SJSA1 (cell line): Measurements from ENCODE around the gene EFCAB8. TPM values are rescaled to one million over a fixed set of nuclear protein-coding genes. Genes with fewer than 3 reads are reported as not detected.
A peak's percentile ranks its signal among the peaks of the same experiment; 100 is the strongest.
"Not testable (repeated sequence)": the region's sequence is repeated elsewhere in the genome, so short reads cannot be mapped to it uniquely, and the experiment has no call there.

Experiments used
- DNase-seq, 2 experiments: peaks; one replicate each; pipeline ENCODE4 v3.0.0-alpha.2; 2015 to 2020; ENCODE audit warnings: low spot score in 2 of 2, low read depth in 1 of 2
- H3K27ac ChIP-seq: fragments of 250-450 bp; sonication (Bioruptor Pico); 2 replicates; pipeline ENCODE4 v1.5.1; 2020; ENCODE audit warnings: mild to moderate bottlenecking, moderate library complexity
- H3K27me3 ChIP-seq: fragments of 250-450 bp; sonication (Bioruptor Pico); replicated peaks from 2 replicates; pipeline ENCODE4 v1.5.1; 2020; ENCODE audit warnings: mild to moderate bottlenecking, moderate library complexity
- H3K36me3 ChIP-seq: fragments of 250-450 bp; sonication (Bioruptor Pico); 2 replicates; pipeline ENCODE4 v1.5.1; 2020; ENCODE audit warnings: mild to moderate bottlenecking
- H3K4me1 ChIP-seq: fragments of 250-450 bp; sonication (Bioruptor Pico); replicated peaks from 2 replicates; pipeline ENCODE4 v1.6.1; 2021; ENCODE audit warnings: mild to moderate bottlenecking
- H3K4me3 ChIP-seq: fragments of 250-450 bp; sonication (Bioruptor Pico); 2 replicates; pipeline ENCODE4 v1.5.1; 2020; ENCODE audit warnings: mild to moderate bottlenecking
- H3K9me3 ChIP-seq: fragments of 250-450 bp; sonication (Bioruptor Pico); replicated peaks from 2 replicates; pipeline ENCODE4 v1.5.1; 2020; ENCODE audit warnings: mild to moderate bottlenecking
- total RNA-seq: library from RNA; depleted of rRNA; stranded (reverse); fragments of >200 nt; shearing (Covaris generic); gene quantifications from 2 replicates; pipeline ENCODE4 v1.2.3, GENCODE V29; 2014

Gene EFCAB8
- total RNA-seq, 1 experiment from 2014 or later = 0.08 TPM

GRCh38 chr20:32902456-32903420 lies 44.0 kb downstream of the EFCAB8 start:
- no peak overlapping the region for H3K4me3 ChIP-seq
- H3K4me1 ChIP-seq = no peaks in the 10 kb centered on the region
- DNase-seq = peak; percentile 41 to 66
- no peak overlapping the region for H3K27ac ChIP-seq
- no peaks in the 10 kb centered on the region for H3K27me3 ChIP-seq
- H3K36me3 ChIP-seq = no peaks in the 10 kb centered on the region
- no peaks in the 10 kb centered on the region for H3K9me3 ChIP-seq

GRCh38 chr20:32903666-32904175 lies 45.0 kb downstream of the EFCAB8 start:
- Histone ChIP-seq H3K27me3 (no peaks in the 10 kb centered on the region), H3K4me1 (no peaks in the 10 kb centered on the region), H3K27ac (no peak overlapping the region), H3K9me3 (no peaks in the 10 kb centered on the region), H3K36me3 (no peaks in the 10 kb centered on the region), H3K4me3 (no peak overlapping the region)
- DNase-seq = no peak

GRCh38 chr20:32904678-32905077 lies 46.0 kb downstream of the EFCAB8 start:
- H3K27me3 ChIP-seq, H3K9me3 ChIP-seq, H3K4me1 ChIP-seq, DNase-seq, H3K36me3 ChIP-seq, H3K27ac ChIP-seq, H3K4me3 ChIP-seq: not testable (repeated sequence)

DNA sequence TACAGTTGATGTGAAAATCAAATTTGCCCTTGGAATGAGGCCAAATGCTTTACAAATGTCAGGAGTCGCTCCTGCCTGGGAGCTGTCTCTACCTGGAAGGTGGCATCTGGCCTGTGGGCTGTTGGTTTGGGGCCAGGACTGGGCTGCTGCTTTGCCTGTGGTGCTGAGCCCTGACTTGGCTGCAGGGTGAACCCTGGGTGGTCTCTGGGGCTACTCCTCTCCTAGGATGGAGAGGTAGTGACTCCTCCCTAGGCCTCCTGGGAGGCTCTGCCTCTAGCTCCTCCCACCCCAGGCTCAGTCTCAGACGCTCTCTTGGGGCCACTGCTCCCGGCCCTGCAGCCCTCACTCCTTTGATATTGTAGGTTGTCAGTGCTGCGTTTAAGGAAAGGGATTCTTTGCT lies 47.5 kb downstream of the EFCAB8 start:
- Histone ChIP-seq H3K27ac (no peak overlapping the region), H3K4me1 (no peaks in the 10 kb centered on the region), H3K36me3 (no peaks in the 10 kb centered on the region), H3K4me3 (no peak overlapping the region), H3K9me3 (no peaks in the 10 kb centered on the region), H3K27me3 (0 out of 2 replicates have a peak, but pooled peaks cover 7% of the 10 kb centered on the region)
- DNase-seq = no peak

DNA sequence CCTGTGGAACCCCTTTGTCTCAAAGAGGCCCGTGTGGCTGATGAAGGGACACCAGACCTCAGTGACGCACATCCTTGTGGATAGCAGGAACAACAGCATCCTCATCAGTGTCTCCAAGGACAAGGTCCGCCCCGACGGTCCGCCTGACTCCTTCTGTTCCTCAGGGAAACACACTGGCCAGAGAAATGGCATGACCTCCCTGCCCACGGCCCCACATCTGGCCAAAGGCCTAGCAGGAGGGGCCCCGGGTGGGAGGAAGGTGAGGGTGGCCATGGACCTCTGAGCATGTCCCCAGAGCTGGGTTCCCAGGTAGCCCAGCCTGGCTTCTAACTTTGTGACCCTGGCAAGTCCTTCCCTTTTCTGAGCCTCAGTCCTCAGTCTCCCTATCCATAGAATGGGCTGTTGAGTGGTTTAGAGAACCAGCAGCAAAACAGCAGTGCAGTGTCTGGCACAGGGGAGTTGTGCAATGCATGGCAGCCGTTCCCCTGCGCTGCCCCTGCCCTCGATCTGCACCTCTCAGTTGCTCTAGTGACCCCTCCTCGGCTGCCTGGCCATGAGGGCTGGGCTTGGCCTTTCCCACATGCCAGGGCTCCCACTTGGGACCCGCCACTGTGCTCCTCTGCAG lies 48.3 kb downstream of the EFCAB8 start:
- Histone ChIP-seq H3K36me3 (no peaks in the 10 kb centered on the region), H3K4me1 (no peaks in the 10 kb centered on the region), H3K27ac (no peak overlapping the region), H3K4me3 (no peak overlapping the region), H3K27me3 (0 out of 2 replicates have a peak, but pooled peaks cover 7% of the 10 kb centered on the region), H3K9me3 (no peaks in the 10 kb centered on the region)
- no peak for DNase-seq

- Histone ChIP-seq H3K9me3 (no peaks in the 10 kb centered on the region), H3K4me3 (no peak overlapping the region), H3K27me3 (0 out of 2 replicates have a peak, but pooled peaks cover 7% of the 10 kb centered on the region), H3K27ac (no peak overlapping the region), H3K36me3 (no peaks in the 10 kb centered on the region), H3K4me1 (no peaks in the 10 kb centered on the region)
- DNase-seq = no peak
Measured at GRCh38 chr20:32907886-32908285, 49.2 kb downstream of the EFCAB8 start.

DNA sequence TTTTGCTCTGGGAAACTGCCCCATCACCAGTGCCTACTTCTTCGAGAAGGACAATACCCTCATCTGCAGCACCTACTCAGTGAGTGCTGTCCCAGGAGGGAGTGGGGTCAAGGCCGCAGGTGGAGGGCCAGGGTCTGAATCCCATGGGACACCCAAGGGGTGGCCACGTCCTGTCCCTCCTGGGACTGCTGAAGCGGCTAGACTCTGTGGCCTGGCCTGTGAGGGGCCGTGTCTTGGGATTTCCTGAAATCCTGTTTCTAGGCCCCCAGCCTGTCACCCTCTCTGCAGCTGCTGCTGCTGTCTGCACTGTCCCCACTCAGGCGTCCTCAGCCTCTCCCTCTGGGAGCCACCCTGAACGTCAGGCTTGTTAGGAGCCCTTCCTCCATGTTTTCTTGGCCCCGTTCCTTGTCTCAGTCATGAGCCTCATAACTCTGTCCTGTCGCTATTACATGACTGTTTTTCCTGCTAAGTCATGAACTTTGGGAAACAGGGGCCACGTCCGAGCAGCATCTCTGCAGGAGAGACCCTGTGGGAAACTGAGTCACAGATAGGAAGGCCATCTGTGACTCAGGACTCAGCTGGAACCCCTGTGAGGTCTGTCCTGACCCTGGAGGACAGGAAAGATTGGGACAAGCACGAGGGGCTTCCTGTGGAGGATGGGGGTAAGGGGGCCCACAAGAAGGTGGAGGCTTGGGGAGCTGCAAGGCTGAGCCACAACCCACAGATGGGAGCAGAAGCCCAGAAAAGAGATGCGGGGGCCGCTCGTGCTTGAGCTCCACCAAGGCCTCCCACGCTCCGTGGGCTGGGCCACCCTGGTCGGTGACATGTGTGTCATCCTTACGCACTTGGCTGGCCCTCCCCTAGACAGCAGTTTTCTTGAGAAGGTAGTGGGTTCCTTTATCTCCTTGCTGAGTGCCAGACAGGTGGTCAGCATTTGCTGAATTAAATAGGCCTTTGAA lies 49.9 kb downstream of the EFCAB8 start:
- no peaks in the 10 kb centered on the region for H3K36me3 ChIP-seq
- no peak for DNase-seq
- H3K4me3 ChIP-seq = no peak overlapping the region
- no peaks in the 10 kb centered on the region for H3K4me1 ChIP-seq
- no peak overlapping the region for H3K27ac ChIP-seq
- 0 out of 2 replicates have a peak, but pooled peaks cover 7% of the 10 kb centered on the region for H3K27me3 ChIP-seq
- no peaks in the 10 kb centered on the region for H3K9me3 ChIP-seq

GRCh38 chr20:32909451-32909850 lies 50.7 kb downstream of the EFCAB8 start:
- DNase-seq = no peak
- Histone ChIP-seq H3K9me3 (no peaks in the 10 kb centered on the region), H3K36me3 (no peaks in the 10 kb centered on the region), H3K4me1 (no peaks in the 10 kb centered on the region), H3K4me3 (no peak overlapping the region), H3K27ac (no peak overlapping the region), H3K27me3 (0 out of 2 replicates have a peak, but pooled peaks cover 7% of the 10 kb centered on the region)

DNA sequence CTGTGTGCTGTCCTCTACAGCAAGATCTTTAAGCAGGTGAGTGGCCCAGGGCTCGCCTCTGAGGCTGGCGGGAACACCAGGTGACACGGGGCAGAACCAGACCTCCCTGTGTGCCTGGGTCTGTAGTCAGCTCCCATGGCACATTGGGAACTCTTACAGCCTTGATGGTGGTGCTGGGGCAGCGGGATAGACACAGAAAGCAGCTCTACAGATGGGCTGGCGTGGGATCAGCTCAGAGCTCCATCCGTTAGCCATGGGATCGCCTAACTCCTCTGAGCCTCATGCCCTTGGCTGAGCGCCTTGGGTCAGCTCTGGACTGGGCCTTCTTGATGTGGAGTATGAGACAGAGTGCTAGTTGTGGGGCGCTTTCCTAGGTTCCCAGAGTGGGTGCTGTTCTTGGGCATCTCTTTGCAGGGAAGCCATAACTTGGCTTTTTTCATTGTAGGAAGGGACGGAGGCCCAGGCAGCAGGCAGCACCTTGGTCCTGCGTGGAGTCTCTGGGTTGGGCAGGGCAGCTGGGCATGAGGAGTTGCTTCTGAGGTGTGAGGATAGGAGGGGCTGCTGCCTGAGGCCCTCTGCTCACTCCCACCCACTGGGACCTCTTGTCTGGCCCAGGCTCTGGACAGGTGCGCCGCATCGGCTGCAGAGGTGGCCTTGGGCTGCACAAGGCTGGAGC lies 51.3 kb downstream of the EFCAB8 start:
- H3K27ac ChIP-seq = no peak overlapping the region
- DNase-seq = no peak
- no peaks in the 10 kb centered on the region for H3K36me3 ChIP-seq
- H3K4me3 ChIP-seq = no peak overlapping the region
- H3K27me3 ChIP-seq = 0 out of 2 replicates have a peak, but pooled peaks cover 7% of the 10 kb centered on the region
- H3K4me1 ChIP-seq = no peaks in the 10 kb centered on the region
- H3K9me3 ChIP-seq = 0 out of 2 replicates have a peak, but pooled peaks cover under 1% of the 10 kb centered on the region

DNA sequence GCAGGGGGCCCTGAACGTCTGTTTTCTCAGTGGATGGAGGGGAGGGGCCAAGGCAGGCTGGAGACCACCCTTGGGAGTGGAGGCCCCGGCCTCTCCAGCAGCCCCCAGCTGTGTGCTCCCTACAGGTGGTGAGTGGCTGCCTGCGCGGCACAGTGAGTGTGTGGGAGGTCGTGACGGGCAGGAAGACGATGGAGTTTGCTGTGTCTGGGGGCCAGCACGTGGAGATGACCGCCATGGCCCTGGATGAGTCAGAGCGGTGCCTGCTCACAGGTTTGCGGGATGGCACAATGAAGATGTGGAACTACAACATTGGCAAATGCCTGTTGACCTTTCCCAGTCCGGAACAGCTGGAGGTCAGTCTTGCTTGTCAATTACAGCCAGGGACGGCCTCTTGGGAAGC lies 52.6 kb downstream of the EFCAB8 start:
- Histone ChIP-seq H3K4me1 (no peaks in the 10 kb centered on the region), H3K27ac (no peak overlapping the region), H3K4me3 (no peak overlapping the region), H3K27me3 (0 out of 2 replicates have a peak, but pooled peaks cover 7% of the 10 kb centered on the region), H3K36me3 (no peaks in the 10 kb centered on the region), H3K9me3 (0 out of 2 replicates have a peak, but pooled peaks cover 4% of the 10 kb centered on the region)
- DNase-seq = no peak

DNA sequence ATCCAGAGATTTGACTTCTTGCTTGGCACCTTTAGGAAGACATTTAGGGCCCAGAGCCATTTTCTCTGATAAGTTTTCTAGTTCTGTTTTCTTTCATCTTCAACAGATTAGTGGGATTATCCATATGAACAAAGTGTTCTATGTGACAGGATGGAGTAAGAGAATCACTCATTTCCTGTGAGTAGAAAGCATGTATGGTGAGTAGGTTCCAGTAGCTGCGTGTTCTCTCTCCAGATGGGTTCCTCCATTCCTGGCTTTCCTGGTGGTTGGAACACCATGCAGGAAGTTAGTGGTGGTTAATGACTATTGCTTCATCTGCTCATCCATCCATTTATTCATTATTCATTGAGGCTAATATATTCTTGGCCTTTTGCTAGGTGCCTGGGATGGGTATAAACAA lies 54.0 kb downstream of the EFCAB8 start:
- no peak overlapping the region for H3K4me3 ChIP-seq
- H3K9me3 ChIP-seq = 0 out of 2 replicates have a peak, but pooled peaks cover 4% of the 10 kb centered on the region
- H3K36me3 ChIP-seq = no peaks in the 10 kb centered on the region
- DNase-seq = no peak
- H3K27me3 ChIP-seq = 0 out of 2 replicates have a peak, but pooled peaks cover 7% of the 10 kb centered on the region
- H3K27ac ChIP-seq = no peak overlapping the region
- no peaks in the 10 kb centered on the region for H3K4me1 ChIP-seq

DNA sequence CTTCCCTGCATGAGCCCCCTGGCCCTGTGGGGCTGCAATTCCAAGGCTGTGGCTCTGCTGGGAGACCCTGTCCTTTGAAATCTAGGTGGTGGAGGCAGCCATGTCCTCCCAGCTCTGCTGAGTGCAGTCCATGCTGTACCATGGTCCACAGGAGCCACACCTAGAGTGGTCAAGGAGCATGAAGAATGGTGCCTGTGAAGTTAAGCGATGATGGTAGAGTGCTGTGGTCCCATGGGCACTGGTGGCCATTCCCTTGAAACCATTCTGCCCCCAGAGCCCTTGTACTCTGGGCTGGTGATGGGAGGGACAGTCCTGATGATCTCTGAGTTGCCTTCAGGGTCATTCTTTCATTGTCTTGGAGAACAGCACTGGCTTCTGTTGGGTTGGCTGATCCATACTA lies 55.3 kb downstream of the EFCAB8 start:
- H3K9me3 ChIP-seq = 0 out of 2 replicates have a peak, but pooled peaks cover 4% of the 10 kb centered on the region
- no peak overlapping the region for H3K4me3 ChIP-seq
- H3K4me1 ChIP-seq = no peaks in the 10 kb centered on the region
- H3K36me3 ChIP-seq = no peaks in the 10 kb centered on the region
- no peak overlapping the region for H3K27ac ChIP-seq
- no peak for DNase-seq
- H3K27me3 ChIP-seq = 0 out of 2 replicates have a peak, but pooled peaks cover 6% of the 10 kb centered on the region
